ENCODE data around the gene ZNRF3.

- TF ChIP-seq EZH2 (IDR thresholded peaks at IDR 0.05; ENCODE audit: insufficient read depth, poor library complexity, severe bottlenecking) (no peak), EZH2phosphoT487 (IDR thresholded peaks at IDR 0.05; ENCODE audit: insufficient read depth, low read depth) (no peak)
Observed at GRCh38 chr22:28920757-28921584, 37.6 kb downstream of the ZNRF3 start.
